Ishikawa (cell line): ENCODE data around the gene ALDH1A1.

ENCODE experiments used
- EGR1 ChIP-seq: IDR thresholded peaks from 2 replicates; pipeline ENCODE4 v1.6.1; 2012
- RAD21 ChIP-seq: IDR thresholded peaks from 2 replicates; pipeline ENCODE4 v1.6.1; 2012; ENCODE audit warnings: low read depth

- no peak for TF ChIP-seq RAD21
- TF ChIP-seq EGR1, result no peak
These were observed 41.0 kb downstream of the ALDH1A1 start for GRCh38 chr9:72911816-72912215.
